ENCODE results near the gene UBE2D2.

The UBE2D2 gene

GRCh38 chr5:139634541-139634940 lies 73.4 kb downstream of the UBE2D2 start:
- DNase-seq (ENCODE audit: low read depth in 3 of 3, low spot score in 1 of 3): no peak

GRCh38 chr5:139635191-139635590 lies 74.1 kb downstream of the UBE2D2 start:
- DNase-seq (ENCODE audit: low read depth in 3 of 3, low spot score in 1 of 3): no peak

GRCh38 chr5:139635606-139636206 lies 74.6 kb downstream of the UBE2D2 start:
- no peak for DNase-seq (ENCODE audit: low read depth in 3 of 3, low spot score in 1 of 3)

DNA sequence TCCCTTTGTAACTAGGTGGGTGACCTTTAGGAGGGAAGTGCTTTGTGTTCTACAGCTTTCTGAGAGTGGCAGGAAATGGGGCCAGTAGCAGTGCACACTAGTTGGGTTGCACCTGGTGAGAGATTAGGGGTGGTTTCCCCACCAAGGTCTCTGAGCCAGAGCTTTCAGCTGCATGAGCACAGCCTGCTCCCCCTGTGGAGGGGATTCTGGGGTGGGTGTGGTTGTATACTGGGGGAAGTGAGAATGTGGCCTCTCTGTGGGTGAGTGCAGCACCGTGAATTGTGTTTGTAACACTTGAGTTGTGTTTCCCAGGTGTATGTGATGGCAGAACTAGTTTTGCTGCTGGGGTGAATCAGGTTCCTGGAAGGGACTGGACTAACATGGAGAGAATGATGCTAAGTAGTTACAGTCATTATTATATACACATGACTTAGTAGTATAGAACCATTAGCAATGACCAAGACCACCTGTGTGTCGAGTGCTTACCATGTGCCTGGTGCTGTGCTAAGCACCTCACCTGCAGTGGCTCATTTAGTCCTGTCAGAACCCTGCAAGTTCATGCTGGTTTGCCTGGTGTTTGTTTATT lies 75.2 kb downstream of the UBE2D2 start:
- peak in 2 of 3 donors; percentile 30 to 34 for DNase-seq (ENCODE audit: low read depth in 3 of 3, low spot score in 1 of 3)

GRCh38 chr5:139636975-139637408 lies 75.9 kb downstream of the UBE2D2 start:
- no peak for DNase-seq (ENCODE audit: low read depth in 3 of 3, low spot score in 1 of 3)

DNA sequence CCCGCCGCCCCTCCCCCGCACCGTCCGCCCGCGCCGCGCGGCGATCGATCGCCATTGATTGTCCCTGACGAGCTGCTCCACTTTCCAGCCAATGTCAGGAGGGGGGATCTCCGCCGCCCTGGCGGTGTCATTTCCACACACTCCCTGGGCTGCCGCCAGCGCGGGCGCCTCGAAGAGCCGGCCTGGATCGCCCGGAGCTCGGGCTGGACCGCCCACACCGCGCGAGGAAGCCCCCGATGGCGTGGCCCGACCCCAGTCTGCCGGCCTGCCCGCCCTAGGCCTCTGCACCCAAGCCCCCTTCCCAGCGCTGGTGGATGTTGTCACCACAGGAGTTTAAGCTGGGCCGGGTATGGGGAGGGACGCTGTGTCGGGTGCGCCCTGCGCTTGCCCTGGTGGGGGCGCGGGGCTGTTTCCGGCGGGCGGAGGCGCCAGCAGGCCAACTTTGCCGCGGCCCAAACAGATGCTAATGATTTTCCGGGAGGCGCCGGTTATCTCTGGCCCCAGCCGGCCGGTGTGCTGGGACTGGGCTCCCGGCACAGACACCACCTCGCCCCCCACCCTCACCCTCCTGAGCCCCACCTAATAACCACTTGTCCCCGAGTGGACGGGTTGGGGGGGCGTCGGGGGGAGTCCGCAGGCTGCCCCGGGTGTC lies 76.4 kb downstream of the UBE2D2 start:
- peak in 1 of 3 donors; percentile 27 for DNase-seq (ENCODE audit: low read depth in 3 of 3, low spot score in 1 of 3)

GRCh38 chr5:139638090-139638735 lies 77.1 kb downstream of the UBE2D2 start:
- DNase-seq (ENCODE audit: low read depth in 3 of 3, low spot score in 1 of 3): no peak

DNA sequence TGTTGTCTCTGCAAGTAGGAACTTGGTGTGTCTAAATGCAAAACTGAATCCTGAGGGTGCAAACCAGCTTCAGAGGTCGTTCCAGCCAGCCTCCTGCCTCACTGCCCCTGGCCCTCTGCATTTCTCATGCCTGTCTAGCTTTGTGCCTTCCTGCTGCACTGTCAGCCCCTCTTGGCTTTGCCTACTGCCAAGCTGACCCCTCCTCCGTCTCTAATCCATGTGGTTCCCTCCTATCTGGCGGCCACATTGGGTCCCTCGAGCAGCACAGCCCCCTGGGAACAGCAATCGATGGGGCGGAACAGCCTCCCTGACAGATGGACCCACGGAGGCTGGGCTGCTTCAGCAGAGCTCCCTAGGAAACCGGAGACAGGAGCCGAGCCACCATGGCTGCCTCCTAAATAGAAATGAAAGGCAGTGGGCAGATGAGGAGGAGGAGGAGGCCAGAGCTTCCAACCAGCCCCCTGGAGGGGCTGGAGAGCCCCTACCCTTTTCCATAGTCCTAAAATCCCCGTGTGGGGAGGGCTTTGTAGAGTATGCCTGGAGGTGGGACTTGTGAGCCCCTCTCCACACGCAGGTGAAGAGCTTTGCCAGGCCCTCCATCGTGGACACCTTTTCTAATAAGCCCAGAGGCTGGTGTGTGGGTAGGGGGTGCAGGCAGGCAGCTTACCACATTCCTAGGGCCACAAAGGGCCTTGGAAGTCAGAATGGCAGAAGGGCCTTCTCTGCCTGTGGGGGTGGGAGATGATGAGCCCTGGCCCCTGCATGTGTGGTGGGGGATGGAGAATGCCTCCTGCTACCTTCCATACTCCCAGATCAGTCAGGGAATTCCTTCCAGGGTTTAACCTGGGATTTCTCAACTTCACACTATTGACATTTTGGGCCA lies 77.8 kb downstream of the UBE2D2 start:
- no peak for DNase-seq (ENCODE audit: low read depth in 3 of 3, low spot score in 1 of 3)

DNA sequence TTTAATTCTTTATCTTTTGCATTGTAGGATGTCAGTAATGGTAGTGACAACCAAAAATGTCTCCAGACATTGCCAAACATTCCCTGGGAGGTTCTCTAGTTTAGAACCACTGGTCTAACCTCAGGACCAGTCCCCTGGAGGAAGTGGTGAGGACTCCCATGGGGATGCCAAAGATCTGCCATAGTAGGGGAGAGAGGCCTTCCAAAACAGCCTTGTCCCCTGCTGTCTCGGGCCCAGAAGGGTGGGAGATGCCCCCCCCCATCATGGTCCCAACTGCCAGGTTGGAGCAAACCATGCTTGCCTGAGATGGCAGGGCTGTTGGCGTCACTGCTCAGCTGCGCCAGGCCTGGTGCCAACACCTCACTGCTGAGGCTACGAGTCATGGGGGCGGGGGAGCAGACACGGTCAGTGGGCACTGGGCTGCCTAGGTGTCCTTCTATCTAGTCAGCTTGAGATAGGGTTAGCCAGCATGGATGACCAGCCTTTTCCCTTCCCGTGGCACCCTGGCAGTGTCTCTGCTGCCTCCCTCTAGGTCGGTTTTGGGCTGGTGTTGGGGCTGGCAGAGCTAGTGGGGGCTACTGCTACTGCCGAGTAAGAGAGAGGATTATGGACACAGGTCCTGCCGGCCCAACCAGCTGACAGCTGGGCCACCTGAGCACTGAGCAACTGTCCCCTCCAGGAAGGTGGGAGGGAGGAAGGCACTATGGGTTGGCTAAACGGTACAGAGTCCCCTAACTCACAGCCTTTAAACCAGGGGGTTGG lies 78.7 kb downstream of the UBE2D2 start:
- DNase-seq (ENCODE audit: low read depth in 3 of 3, low spot score in 1 of 3): no peak

DNA sequence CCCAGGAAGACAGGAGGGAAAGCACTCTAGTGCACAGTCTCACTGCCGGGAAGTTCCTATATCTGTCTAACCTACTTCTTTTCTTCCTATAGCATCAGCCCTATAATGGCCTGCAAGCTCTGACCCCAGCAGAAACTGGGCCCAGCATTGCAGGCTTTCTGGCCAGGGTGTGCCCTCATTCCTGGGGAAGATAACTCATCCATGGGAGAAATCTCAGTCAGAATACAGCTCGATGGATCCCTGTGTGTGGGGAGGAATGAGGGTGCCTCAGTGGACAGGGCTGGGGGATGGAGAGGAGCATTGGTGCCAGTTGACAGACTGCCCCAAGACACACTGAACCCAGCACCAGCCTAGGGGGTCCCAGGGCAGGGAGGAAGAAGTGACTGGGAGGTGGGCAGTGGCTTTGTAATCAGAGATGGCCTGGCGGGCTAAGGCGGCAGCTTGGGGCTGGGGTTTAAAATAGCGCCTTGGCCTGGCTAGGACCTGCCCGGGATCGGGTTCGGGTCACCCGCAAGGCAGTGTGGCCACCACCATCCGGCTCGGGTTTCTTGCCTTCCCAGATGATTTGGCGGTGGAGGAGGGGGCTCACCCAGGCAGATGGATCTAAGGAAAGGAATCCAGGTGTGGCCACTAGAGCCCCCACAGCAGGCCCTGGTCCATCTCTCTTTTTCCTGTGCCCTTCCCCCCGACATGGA lies 79.4 kb downstream of the UBE2D2 start:
- DNase-seq (ENCODE audit: low read depth in 3 of 3, low spot score in 1 of 3): no peak

DNA sequence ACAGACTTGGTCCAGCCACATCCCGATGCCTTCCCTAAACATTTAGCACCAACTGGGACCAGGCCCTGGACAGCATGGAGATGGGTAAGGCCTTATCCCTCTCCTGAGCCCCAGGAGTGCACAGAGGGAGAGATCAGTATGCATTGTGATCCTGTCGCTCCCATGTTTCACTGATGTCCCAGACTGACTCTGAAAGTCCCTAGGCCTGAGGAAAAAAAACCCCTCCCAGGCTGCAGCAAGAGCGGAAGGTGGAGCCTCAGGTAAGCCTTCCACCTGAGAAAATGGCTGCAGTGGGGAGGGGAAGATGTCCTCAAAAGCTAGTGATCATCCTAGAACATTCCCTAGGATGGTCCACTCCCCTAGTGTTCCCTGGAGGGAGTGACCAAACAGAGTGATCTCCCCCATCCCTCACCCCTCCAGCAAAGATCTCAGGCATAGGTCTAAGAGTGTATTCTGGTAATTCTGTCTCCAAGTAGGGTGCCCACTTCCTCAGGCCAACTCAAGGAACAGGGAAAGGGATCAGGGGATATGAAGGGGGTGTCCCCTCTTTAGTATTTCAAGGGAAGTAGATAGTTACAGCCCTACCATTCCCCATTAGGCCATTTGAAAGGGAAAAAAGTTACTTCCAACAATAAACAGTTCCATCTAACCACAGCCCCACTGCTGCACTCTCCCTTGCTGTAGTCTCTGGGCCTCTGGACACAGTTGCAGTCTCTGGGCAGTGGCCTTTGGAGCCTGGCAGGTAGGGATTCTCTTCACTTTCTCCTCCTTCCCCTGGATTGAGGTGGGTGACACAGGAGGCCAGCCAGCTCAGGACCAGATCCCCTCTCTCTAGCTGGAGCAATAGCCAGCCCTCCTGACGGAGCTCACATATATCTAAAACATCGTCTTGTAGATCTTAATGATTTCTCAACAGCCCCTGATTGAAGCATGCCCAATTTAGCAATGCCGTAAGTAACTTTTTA lies 80.3 kb downstream of the UBE2D2 start:
- no peak for DNase-seq (ENCODE audit: low read depth in 3 of 3, low spot score in 1 of 3)

GRCh38 chr5:139642213-139642612 lies 81.1 kb downstream of the UBE2D2 start:
- no peak for DNase-seq (ENCODE audit: low read depth in 3 of 3, low spot score in 1 of 3)

DNA sequence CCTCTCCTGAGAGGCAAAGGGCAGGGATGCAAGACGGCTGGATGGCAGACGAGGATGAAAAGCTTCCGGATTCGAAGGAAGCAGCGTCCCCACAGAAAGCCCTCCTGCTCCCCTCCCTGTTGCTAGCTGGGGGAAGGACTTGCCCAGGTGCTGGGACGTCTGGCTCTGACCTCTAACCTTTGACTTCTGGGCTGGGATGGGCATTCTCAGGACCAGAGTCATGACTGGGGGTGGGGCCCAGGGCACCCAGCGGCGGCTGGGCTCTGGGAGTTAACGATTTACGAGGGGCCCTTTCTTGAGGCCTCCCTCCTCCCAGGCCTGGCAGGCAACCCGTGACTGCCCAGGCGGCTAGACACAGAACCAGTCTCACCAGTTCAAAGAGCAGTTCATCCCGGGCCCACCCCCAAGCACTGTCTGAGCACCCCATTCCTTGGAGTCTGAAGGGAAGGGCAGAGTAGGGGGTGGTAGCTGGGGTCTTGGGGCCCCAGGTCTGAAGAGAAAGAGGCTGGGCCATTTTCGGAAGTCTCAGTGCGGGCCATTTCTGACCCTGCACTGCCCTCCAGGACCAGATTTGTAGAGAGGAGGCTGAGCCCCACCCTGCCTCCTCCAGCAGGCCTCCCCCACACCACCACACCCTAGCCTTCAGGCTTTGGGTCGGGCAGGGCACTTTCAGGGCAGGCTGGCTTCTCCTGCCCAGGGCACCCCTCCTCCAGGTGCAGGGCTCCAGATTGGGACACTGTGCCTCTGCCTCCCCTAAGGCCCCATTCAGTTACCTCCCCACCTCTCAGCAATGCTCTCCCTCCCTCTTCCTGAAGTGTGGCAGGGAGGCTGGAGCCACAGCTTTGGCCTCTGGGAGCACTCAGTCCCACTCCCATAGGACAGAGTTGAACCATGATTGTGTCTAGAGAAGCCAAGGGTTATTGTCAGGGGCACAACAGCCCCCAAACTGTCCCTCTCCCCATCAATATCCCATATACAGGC lies 82.0 kb downstream of the UBE2D2 start:
- DNase-seq (ENCODE audit: low read depth in 3 of 3, low spot score in 1 of 3): no peak

GRCh38 chr5:139644001-139644456 lies 82.9 kb downstream of the UBE2D2 start:
- DNase-seq (ENCODE audit: low read depth in 3 of 3, low spot score in 1 of 3): no peak

GRCh38 chr5:139644646-139645429 lies 83.7 kb downstream of the UBE2D2 start:
- no peak for DNase-seq (ENCODE audit: low read depth in 3 of 3, low spot score in 1 of 3)

DNA sequence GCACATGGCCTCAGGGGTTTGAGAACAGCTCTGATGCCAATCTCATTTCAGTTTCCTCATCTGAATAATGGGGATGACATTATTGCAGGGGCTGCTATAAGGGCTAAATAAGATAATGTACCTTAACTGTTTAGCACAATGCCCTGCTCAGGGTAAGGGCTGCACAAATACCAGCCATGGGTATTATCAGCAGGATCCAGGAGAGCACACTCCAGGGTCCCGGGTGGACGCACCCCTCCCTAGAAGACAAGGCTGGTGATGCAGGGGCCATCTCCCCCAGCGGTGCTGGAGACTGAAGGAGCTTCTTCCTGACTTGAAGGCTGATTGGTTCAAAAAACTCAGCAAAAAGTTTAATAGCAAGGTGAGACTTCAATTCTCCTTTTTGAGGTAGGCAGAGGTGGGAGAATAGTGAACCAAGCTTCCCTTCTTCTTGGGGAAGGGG lies 84.3 kb downstream of the UBE2D2 start:
- DNase-seq (ENCODE audit: low read depth in 3 of 3, low spot score in 1 of 3): no peak

DNA sequence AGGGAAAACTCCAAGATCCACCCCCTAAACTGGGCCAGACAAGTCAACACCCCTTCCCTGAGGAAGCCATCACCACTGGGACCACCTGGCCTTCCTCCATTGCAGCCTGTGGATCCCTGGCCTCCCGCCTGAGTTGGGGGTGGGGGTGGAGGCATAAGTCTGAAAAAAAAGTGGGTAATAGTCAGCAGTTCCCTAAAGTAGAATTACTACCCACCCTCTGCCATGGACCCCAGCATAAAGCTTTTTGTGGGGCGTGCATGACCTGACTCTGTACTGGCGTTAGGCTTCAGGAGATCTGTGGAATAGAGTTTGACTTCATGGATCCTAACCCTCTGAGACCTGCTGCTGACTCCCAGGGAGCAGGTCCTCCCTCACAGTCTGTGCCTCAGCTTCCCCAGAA lies 85.0 kb downstream of the UBE2D2 start:
- no peak for DNase-seq (ENCODE audit: low read depth in 3 of 3, low spot score in 1 of 3)

Measured in stimulated activated CD4-positive, alpha-beta T cell treated with anti-CD3 and anti-CD28 coated beads, TNF-alpha, amount 100 ng/mL, for 1 hour (primary cell).